GM21360 (cell line): ENCODE data around the gene NUMB.

Experiments
- ATAC-seq: cut with Tn5 transposase; IDR thresholded peaks from one replicate; pipeline ENCODE4 v1.9.1; 2021; ENCODE audit warnings: mild to moderate bottlenecking, moderate library complexity; ENCODE audit not compliant: unreplicated experiment

NUMB gene

DNA sequence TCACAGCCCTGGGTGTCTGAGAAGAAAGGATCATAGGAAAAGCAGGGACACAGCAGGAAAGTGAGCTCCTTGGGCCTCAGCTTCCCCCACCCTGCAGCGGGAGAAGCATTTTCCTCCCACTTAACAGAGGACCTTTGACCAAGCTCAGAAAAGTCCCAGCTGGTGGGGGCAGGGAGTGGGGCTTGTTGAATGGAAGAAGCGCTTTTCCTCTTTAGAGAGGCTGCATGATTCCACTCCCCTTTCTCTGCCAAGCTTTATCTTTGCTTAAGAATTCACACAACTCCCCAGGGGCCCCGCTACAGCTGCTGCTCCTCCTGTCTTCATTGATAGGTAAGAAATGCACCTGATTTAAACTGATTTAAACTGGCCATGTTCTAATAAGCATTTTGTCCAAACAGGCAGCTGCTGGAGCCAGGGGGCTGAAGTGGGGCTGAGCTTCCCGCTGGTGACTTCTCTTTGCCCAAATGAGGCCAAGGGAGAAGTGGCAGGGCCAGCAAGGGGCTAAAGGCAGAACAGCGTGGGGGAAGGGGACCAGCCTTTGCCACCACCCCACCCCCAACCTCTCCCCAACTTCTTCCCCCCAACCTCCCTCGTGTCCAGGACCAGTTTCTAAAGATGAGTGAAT lies 222.7 kb downstream of the NUMB start:
- no peak for ATAC-seq

DNA sequence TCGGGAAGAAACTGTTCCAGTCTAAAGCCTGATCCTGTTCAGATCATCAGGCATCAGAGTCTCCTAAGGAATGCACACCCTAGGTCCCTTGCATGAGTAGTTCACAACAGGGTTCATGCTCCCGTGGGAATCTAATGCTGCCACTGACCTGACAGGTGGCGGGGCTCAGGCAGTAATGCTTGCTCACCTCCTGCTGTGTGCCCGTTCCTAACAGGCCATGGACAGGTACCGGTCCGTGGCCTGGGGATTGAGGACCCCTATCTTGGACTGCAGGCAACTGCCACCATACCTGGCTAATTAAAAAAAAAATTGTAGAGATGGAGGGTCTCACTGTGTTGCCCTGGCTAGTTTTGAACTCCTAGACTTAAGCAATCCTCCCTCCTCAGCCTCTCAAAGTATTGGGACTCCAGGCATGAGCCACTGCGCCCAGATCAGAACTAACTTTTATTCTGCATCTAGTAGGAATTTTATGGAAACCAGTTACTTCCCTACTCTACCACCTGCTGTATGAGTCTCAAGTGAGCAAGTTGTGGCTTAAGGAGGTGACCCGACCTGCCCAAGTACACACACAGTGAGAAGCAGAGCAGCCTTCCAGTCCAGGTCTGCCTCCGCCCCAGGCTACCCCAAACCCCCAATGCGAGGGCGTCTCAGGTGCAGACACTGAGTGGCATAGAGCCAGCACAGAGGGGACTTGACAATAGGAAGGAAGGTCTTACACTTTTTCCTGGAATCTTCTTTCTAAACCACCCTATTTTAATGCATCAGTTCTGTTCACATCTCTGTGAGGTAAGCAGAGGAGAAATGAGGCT lies 223.6 kb downstream of the NUMB start:
- no peak for ATAC-seq

DNA sequence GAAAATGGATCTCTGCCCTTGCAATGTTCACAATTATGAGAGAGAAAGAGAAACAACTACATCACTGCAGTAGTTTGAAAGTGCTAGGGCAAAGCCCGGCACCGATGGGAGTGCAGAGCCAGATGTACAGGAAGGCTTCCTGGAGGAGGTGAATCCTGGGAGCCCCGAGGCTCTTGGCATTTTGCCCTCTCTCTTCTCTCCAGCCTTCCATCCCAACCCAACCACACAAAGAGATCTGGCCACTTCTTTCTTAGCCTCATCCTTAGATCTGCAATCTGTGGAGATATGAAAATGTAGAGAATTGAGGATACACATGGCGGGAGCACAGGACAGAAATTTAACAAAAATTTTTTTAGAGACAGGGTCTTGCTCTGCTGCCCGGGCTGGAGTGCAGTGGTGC lies 224.3 kb downstream of the NUMB start:
- no peak for ATAC-seq

DNA sequence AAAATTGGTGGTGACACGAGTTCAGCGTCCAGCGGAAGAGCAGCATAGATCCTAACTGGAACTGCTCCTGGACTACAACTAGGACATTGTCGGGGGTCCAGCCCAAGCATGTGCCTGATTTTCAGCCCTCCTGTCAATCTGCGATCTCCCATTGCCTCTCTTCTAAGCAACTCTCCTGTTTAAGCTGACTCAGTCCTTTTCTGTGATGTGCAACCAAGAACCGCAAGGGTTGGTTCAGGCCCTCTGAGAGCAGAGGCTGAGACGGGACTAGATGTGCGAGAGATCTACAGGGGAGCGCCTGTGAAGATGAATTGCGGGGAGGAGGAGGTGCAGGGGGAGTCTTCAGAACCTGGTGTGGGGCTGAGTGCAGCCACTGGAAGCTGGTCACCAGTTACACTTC lies 224.8 kb downstream of the NUMB start:
- no peak for ATAC-seq

DNA sequence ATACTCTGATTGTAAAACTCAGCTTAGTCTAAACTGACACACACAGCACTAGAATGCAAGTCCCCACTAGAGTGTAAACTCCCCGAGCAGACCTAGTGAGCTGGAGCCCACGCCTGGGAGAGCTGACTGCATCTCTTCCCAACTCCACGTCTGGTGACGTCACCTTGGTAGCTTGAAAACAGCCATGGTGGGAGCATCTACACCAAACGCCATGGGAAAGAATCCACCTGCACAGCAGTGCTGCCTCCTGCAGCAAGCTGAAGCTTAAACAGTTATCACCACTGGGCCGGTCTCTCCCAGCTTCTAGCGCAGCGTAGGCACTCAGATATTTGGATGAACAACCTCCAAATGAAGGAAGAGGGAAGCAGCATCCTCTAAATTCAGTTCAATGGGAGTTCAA lies 225.4 kb downstream of the NUMB start:
- no peak for ATAC-seq

DNA sequence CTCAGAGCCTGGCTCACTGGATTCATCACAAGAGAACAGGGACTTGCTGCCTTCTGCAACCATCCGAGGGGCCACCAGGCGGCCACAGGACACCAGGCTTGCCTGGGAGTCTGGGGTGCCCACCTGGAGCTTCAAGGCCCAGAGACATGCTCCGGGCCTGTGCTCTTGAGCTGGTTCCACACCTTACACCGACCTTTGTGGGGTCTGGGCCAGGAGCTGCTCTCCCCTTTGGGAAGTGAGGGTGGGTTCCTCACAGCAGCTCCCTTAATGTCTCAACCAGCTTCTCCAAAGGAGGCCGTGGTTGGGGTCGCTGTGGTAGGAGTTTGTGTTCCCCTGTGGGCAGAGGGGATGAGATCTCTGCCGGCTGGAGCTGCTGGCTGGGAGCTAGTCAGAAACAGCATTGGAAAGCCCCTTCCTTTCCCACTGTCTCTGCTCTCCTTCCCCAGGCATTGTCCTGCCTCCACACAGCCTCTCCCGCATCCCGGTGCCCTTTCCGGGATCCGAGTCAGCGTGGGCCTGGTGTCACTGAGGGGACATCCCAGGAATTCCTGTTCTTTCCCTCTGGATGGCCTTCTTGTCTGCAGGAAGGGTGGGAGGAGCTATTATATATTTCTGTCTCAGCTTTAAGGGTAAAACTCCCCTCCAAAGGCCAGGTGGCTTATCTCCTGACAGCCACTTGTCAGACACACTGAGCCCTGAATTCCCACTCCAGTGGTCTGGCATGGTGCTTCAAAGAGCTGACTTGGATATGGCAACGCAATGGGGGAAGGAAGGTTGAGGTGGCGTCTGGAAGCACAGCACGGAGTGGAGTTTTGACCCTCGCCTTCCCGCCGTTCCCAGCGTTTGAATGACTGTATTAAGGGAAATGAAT lies 226.1 kb downstream of the NUMB start:
- no peak for ATAC-seq

DNA sequence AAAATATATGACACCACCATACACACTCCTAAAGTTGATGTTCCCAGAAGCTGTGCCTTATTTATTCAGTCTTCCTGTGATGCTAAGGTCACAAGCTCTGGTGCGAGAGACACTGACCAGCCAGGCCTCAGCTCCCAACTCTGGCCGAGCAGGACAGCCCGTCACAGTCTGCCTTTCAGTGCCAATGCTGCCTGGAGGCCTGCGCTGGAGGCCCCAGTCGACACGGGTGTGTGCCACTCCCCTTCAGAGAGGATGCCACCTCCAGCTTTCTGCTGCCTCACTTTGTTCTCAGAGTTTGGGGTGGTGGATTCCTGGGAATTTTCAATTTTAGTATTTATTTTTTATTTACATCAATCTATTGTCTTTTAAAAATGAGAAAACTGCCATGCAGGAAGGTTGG lies 228.3 kb downstream of the NUMB start:
- ATAC-seq: no peak

DNA sequence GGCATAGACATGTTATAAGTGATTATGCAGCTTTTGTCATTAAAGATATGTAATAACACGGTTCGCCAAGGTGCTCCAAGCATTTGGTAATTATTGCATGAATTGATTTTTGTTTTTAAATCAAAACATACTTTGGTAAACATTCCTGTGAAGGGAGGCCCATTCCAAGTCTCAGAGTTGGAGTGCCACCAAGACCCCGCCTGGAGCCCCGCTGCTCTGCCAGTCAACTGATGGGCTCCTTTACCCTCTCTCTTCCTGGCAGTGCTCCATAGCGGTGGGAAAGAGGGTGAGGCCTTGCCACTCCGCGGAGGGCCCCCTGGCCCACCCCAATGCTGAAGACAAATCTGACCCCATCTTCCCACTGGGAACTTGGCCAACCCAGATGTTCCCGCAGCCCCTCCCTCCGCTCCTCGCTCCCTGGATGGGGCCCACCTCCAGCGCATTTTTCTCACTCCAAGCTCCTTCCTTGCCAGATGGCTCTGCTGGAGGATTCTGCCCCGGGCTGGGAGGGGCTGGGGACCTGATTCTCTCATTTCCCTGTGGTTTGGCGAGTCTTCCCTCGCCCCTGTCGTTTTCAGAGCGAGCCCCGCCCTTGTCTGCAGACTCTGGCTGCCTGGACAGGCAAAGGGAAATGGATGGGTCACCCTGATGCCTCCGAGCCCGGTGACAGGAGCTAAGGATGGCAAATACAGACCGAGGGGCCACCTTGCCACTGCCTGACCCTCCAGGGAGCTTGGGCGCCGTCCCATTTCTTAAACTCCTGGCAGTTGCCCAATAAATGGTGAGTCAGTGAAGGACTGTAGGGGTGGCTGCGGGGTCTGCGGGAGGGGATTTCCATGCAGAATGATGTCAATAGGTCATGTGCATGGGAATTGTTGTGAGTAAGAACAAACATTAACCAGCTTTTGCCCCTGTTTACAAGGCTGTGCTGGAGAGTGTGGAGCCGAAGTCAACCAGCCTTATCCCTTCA lies 230.2 kb downstream of the NUMB start:
- no peak for ATAC-seq

DNA sequence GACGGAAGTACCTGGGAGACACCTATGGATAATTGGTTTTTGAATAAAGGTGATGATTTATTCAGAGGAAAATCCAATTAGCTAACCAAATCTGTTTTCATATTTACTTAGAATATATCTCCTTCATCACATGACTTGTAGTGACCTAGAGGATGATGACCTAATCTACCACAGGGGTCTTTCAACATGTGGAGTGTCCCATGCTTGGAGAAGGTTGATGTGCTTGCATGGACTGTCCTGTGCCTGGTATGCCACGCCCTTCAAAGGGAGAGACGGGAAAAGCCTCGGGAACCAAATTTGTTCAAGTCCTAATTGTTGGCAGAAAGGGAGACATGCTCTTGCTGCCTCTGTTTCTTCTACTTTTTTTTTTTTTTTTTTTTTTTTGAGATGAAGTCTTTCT lies 232.8 kb downstream of the NUMB start:
- ATAC-seq: no peak
